GM06990 (cell line): ENCODE results near the gene ZNF354C.
"Not testable (repeated sequence)": the region's sequence is repeated elsewhere in the genome, so short reads cannot be mapped to it uniquely, and the experiment has no call there.

Experiments used
- DNase-seq: peaks from one replicate; pipeline ENCODE4 v3.0.0-alpha.2; 2011; ENCODE audit not compliant: insufficient read length; ENCODE audit errors: extremely low read depth
- H3K27me3 ChIP-seq: replicated peaks from 2 replicates; pipeline ENCODE4 v1.6.0; 2011; ENCODE audit warnings: low read length; ENCODE audit not compliant: control insufficient read depth, insufficient read depth
- H3K36me3 ChIP-seq: 2 replicates; pipeline ENCODE4 v1.5.1; 2011; ENCODE audit warnings: low read length; ENCODE audit not compliant: control insufficient read depth, insufficient read depth
- H3K4me3 ChIP-seq: replicated peaks from 2 replicates; pipeline ENCODE4 v1.5.1; 2011; ENCODE audit warnings: low read depth, mild to moderate bottlenecking, control low read depth, low read length
- CTCF ChIP-seq: IDR thresholded peaks from 2 replicates; pipeline ENCODE4 v1.5.1; 2011; ENCODE audit warnings: low read length, control low read depth, mild to moderate bottlenecking, inconsistent platforms; ENCODE audit not compliant: insufficient read depth, poor library complexity, severe bottlenecking

The ZNF354C gene

GRCh38 chr5:179079165-179079987 lies 19.2 kb downstream of the ZNF354C start:
- H3K4me3 ChIP-seq: no peak overlapping the region
- H3K27me3 ChIP-seq: no peaks in the 10 kb centered on the region
- TF ChIP-seq CTCF: no peak
- H3K36me3 ChIP-seq: no peaks in the 10 kb centered on the region; the same call in 1 of the 2 replicates
- DNase-seq: no peak

DNA sequence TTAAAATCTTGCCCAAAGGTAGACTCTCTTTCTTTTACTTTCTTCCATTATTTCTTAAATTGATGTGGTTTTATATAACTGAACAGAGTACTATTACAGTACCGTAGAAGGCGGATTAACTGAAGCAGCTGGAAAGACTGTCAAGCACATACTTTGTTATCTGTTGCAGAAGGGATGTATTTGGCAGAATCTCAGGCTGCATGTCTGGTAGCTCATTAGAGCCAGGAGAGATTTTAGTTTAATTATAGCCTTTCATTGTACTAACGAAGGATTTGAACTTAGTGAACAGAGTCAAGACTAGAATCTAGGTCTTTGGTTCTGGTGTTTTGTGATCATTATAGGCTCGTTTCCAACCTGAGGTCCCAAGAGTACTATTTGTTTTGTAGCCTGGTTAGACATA lies 20.6 kb downstream of the ZNF354C start:
- no peak for TF ChIP-seq CTCF
- H3K27me3 ChIP-seq: no peaks in the 10 kb centered on the region
- H3K36me3 ChIP-seq: no peaks in the 10 kb centered on the region; the same call in 1 of the 2 replicates
- DNase-seq: no peak
- H3K4me3 ChIP-seq: no peak overlapping the region

- H3K36me3 ChIP-seq: no peaks in the 10 kb centered on the region
- DNase-seq: no peak
- TF ChIP-seq CTCF: no peak
- H3K4me3 ChIP-seq: no peak overlapping the region
- no peaks in the 10 kb centered on the region for H3K27me3 ChIP-seq
These were observed 29.3 kb downstream of the ZNF354C start for GRCh38 chr5:179089502-179089901.

DNA sequence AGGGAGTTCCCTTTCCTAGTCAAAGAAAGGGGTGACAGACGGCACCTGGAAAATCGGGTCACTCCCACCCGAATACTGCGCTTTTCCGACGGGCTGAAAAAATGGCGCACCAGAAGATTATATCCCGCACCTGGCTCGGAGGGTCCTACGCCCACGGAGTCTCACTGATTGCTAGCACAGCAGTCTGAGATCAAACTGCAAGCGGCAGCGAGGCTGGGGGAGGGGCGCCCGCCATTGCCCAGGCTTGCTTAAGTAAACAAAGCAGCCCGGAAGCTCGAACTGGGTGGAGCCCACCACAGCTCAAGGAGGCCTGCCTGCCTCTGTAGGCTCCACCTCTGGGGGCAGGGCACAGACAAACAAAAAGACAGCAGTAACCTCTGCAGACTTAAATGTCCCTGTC lies 41.1 kb downstream of the ZNF354C start:
- H3K4me3 ChIP-seq, DNase-seq, H3K27me3 ChIP-seq, H3K36me3 ChIP-seq: not testable (repeated sequence)

DNA sequence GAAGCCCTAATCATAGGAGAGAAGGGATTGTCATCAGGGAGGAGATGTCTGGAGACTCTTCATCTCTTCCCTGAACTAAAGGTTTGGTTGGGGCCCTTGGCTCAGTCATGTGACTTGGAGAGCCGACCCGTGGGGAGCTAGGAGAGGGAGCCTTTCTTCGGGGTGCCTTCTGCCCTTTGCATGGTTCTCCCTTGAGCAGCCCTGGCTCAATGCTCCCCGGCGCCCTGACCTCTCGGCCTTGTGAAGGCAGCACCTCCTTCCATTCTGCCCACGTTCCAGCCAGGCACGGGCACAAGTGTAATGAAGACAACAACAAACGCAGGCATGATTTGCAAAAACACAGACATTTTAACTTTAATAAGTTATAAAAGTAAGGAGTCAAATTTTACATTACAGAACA lies 50.4 kb downstream of the ZNF354C start:
- no peaks in the 10 kb centered on the region for H3K27me3 ChIP-seq

More for the DNA sequence above, 50.4 kb downstream of the ZNF354C start:
- DNase-seq: no peak
- Histone ChIP-seq H3K4me3 (no peak overlapping the region), H3K36me3 (no peaks in the 10 kb centered on the region)
- TF ChIP-seq CTCF: no peak
